ENCODE measurements around the gene KRTAP1-4. TPM values are rescaled to one million over a fixed set of nuclear protein-coding genes. Genes with fewer than 3 reads are reported as not detected.

The KRTAP1-4 gene
- total and polyA plus RNA-seq, 2 of the 8 experiments (the other 6 are each of a cell fraction or from before 2014, with no cell fraction given): not detected

GRCh38 chr17:41026715-41027471 lies 3.1 kb downstream of the KRTAP1-4 start, which contains the start of gene KRTAP1-5 (continued):
- TF ChIP-seq POLR2AphosphoS5 (IDR thresholded peaks at IDR 0.05; ENCODE audit: low read depth, low read length) (no peak), TCF12 (IDR thresholded peaks at IDR 0.05; ENCODE audit: low read depth, low read length) (no peak), NANOG (IDR thresholded peaks at IDR 0.05; ENCODE audit: insufficient read depth, low read depth, low read length, poor library complexity, severe bottlenecking) (no peak), EGR1 (IDR thresholded peaks at IDR 0.05; ENCODE audit: borderline replicate concordance, low read depth, low read length) (no peak), USF2 (IDR thresholded peaks at IDR 0.05; ENCODE audit: low read length) (no peak), EP300 (IDR thresholded peaks at IDR 0.05; ENCODE audit: borderline replicate concordance in 1 of 2, low read depth in 2 of 2, low read length in 2 of 2) (no peak)
- TF ChIP-seq, protein P1, sequence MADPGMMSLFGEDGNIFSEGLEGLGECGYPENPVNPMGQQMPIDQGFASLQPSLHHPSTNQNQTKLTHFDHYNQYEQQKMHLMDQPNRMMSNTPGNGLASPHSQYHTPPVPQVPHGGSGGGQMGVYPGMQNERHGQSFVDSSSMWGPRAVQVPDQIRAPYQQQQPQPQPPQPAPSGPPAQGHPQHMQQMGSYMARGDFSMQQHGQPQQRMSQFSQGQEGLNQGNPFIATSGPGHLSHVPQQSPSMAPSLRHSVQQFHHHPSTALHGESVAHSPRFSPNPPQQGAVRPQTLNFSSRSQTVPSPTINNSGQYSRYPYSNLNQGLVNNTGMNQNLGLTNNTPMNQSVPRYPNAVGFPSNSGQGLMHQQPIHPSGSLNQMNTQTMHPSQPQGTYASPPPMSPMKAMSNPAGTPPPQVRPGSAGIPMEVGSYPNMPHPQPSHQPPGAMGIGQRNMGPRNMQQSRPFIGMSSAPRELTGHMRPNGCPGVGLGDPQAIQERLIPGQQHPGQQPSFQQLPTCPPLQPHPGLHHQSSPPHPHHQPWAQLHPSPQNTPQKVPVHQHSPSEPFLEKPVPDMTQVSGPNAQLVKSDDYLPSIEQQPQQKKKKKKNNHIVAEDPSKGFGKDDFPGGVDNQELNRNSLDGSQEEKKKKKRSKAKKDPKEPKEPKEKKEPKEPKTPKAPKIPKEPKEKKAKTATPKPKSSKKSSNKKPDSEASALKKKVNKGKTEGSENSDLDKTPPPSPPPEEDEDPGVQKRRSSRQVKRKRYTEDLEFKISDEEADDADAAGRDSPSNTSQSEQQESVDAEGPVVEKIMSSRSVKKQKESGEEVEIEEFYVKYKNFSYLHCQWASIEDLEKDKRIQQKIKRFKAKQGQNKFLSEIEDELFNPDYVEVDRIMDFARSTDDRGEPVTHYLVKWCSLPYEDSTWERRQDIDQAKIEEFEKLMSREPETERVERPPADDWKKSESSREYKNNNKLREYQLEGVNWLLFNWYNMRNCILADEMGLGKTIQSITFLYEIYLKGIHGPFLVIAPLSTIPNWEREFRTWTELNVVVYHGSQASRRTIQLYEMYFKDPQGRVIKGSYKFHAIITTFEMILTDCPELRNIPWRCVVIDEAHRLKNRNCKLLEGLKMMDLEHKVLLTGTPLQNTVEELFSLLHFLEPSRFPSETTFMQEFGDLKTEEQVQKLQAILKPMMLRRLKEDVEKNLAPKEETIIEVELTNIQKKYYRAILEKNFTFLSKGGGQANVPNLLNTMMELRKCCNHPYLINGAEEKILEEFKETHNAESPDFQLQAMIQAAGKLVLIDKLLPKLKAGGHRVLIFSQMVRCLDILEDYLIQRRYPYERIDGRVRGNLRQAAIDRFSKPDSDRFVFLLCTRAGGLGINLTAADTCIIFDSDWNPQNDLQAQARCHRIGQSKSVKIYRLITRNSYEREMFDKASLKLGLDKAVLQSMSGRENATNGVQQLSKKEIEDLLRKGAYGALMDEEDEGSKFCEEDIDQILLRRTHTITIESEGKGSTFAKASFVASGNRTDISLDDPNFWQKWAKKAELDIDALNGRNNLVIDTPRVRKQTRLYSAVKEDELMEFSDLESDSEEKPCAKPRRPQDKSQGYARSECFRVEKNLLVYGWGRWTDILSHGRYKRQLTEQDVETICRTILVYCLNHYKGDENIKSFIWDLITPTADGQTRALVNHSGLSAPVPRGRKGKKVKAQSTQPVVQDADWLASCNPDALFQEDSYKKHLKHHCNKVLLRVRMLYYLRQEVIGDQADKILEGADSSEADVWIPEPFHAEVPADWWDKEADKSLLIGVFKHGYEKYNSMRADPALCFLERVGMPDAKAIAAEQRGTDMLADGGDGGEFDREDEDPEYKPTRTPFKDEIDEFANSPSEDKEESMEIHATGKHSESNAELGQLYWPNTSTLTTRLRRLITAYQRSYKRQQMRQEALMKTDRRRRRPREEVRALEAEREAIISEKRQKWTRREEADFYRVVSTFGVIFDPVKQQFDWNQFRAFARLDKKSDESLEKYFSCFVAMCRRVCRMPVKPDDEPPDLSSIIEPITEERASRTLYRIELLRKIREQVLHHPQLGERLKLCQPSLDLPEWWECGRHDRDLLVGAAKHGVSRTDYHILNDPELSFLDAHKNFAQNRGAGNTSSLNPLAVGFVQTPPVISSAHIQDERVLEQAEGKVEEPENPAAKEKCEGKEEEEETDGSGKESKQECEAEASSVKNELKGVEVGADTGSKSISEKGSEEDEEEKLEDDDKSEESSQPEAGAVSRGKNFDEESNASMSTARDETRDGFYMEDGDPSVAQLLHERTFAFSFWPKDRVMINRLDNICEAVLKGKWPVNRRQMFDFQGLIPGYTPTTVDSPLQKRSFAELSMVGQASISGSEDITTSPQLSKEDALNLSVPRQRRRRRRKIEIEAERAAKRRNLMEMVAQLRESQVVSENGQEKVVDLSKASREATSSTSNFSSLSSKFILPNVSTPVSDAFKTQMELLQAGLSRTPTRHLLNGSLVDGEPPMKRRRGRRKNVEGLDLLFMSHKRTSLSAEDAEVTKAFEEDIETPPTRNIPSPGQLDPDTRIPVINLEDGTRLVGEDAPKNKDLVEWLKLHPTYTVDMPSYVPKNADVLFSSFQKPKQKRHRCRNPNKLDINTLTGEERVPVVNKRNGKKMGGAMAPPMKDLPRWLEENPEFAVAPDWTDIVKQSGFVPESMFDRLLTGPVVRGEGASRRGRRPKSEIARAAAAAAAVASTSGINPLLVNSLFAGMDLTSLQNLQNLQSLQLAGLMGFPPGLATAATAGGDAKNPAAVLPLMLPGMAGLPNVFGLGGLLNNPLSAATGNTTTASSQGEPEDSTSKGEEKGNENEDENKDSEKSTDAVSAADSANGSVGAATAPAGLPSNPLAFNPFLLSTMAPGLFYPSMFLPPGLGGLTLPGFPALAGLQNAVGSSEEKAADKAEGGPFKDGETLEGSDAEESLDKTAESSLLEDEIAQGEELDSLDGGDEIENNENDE (IDR thresholded peaks at IDR 0.05; ENCODE audit: insufficient replicate concordance, low read length): no peak

Measured in H1 (cell line).